ENCODE measurements around the gene ITGAE.

- TF ChIP-seq CTCF (IDR thresholded peaks at IDR 0.05) (no peak), POLR2A (IDR thresholded peaks at IDR 0.05) (no peak)
Observed at GRCh38 chr17:3667366-3668278, 133.4 kb downstream of the ITGAE start.
